GM19452 (cell line): ENCODE results near the gene SLC1A7.

Source experiments
- ATAC-seq: cut with Tn5 transposase; IDR thresholded peaks from one replicate; pipeline ENCODE4 v1.9.1; 2021; ENCODE audit not compliant: unreplicated experiment

Gene SLC1A7

DNA sequence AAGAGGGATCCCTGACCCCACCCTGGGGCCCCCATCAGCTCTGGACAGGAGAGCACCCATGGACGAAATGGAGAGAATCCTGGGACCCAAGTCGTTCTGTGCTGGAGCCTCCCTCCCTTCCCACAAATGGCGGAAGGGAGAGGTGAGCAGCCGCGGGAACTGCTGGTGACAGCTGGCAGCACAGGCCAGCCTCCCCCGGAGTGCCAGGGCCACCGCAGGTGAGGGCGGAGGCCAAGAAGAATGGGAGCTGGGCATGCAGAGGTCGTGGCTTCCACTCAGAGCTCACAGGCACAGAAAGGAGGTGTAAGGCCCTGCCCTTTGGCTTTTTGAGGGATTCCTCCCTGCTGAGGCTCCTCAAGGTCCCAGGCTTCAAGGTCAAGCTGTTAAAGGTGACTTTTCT is 24.6 kb downstream of the SLC1A7 start:
- ATAC-seq = no peak

- ATAC-seq = no peak
Measured at GRCh38 chr1:53116933-53117600, 25.4 kb downstream of the SLC1A7 start.

GRCh38 chr1:53116307-53116810 is 26.1 kb downstream of the SLC1A7 start:
- no peak for ATAC-seq

DNA sequence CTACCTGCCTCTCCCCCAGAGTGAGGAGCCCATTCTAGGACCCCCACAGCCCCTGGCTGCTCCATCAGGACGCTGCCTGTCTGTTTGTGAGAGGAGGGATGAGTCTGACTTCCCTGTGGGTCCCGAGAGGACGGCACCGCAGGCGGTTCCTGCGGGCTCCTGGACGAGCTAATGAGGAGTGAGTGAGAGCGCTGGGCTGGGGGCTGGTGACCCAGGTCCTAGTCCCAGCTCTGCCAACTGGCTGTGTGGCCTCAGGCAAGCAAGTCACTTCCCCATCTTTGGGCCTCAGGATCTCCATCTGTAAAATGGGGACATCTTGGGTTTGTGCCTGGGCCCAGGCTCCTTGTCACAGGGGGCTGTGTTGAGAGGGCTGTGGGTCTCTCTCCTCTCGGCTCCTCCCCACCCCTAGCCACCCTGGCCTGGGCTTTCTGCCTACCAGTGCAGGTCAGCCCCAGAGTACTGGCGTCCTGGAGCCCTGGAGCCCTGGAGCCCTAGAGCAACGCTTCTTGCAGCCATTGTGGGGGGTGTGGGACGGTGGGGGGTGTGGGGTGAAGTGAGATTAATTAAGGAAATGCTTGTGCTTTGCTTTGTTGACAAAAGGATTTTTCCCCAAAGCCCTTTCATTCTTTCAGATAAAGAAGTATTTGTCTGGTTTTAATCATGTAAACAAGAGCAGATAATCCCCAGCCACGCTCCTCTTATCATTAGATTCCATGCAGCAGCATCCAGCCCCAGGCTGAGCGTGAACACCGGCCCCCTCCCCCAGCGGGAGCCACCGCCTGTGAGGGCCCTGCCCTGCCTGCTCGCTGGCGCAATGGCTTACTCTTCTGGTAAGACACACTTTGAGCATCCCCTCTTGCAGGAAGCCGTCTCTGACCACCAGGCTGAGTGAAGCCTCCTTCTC is 26.8 kb downstream of the SLC1A7 start:
- no peak for ATAC-seq

- no peak for ATAC-seq
Measured at GRCh38 chr1:53114581-53115400, 27.6 kb downstream of the SLC1A7 start.

DNA sequence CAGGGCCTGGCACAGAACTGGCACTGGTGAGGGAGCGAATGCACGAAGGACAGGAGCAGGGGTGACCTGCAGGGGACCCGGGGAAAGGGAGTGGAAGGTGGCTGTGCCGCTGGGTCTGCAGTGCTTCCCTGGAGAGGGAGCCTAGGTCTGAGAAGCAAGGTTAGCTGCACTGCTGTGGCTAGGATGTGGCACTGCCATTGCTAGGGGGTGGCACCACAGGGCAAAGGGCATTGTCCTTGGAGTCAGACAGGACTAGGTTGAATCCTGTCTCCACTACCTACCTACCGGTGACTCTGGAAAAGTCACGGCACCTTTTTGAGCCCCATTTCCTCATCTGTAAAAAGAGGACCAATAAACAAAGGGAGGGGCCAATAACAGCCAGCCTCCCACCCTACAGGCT is 28.3 kb downstream of the SLC1A7 start:
- no peak for ATAC-seq

DNA sequence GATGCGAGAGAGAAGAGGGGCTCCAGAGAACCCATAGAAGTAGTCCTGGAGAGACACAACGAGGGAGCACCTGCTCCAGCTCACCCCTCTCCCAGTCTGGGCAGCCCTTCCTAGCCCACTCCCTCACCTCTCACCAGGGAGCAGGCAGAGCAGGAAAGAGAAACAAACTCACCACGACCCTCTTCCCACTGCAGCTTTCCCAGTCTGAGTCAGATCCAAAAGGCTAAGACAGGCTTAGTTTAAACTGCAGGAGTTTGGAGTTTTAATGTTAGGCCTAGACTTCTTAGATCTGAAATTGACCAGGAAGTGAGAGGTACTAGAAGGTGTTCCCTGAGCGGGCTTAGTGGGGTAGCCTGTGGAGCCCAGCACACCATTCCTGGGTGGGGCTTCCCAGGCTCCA is 29.6 kb downstream of the SLC1A7 start:
- no peak for ATAC-seq

- no peak for ATAC-seq
Measured at GRCh38 chr1:53112271-53112774, 30.1 kb downstream of the SLC1A7 start.

DNA sequence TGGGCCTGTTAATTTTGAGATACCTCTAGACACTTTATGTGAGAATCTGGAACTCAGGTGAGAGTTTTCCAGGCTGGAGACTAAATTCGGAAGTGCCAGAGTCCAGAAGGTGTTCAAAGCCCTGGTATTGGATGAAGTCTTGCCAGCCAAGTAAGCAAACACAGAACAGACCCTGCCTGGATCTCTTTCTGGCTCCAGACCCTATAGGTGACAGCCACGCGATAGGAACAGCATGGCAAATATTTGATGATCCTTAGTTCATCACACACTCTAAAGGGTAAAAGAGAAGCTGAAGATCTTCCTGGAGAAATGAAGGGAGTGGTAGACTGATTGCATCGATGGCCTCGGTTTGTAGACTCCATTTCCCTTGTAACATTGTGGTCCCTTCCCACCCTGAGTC is 30.7 kb downstream of the SLC1A7 start:
- ATAC-seq = no peak

DNA sequence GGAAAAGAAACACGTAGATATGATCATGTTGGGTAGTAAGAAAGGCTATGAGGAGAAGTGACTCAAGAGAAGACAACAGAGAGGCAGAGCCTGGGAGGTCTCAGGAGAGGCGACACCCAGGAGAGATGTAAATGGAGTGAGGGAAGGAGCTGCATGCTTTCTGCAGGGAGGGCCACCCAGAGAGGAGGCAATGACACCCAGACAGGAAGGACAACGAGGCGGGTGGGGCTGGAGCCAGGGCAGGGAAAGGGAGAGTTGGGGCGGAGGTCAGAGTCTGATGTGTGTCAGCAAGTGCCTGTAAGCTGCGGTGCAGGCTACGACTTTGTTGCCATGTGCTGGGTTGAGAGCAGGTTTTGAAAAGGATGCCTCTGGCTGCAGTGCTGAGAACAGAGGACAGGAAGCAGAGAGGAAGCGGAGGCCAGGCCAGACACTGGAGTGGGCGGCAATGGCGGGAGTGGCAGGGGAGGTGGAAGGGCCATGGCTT is 31.3 kb downstream of the SLC1A7 start:
- no peak for ATAC-seq

DNA sequence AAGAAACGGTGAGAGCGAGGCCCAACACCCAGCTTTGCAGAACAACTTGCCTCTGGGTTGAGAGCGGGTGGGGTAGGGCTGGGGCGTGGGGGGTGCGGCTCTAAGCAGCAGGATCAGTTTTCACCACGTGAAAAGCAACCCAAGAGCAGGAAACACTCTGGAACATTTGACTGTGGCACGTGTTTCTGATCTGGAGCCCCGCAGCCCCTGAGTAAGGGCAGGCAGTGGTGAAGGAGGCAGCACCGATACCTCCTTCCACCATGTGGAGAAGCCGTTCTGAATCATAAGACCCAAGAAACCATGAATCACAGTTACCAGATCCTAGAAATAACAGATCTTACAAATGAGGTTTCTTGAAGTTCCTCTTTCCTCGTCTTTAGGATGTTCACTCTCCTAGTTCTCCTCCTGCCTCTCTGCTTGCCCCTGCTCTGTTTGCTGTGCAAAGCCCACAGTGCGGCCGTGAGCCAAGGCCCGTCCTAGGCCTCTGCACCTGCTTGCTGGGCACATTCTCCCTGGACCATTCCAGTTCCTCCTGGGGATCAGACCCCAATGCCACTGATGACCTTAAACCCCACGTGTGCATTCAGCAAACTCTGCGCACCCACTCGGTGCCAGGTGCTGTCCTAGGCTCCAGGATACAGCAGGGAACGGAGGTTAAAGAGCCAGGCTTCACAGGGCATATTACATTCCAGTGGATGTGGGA is 31.9 kb downstream of the SLC1A7 start:
- no peak for ATAC-seq

GRCh38 chr1:53108646-53109580 is 33.5 kb downstream of the SLC1A7 start:
- ATAC-seq = no peak

DNA sequence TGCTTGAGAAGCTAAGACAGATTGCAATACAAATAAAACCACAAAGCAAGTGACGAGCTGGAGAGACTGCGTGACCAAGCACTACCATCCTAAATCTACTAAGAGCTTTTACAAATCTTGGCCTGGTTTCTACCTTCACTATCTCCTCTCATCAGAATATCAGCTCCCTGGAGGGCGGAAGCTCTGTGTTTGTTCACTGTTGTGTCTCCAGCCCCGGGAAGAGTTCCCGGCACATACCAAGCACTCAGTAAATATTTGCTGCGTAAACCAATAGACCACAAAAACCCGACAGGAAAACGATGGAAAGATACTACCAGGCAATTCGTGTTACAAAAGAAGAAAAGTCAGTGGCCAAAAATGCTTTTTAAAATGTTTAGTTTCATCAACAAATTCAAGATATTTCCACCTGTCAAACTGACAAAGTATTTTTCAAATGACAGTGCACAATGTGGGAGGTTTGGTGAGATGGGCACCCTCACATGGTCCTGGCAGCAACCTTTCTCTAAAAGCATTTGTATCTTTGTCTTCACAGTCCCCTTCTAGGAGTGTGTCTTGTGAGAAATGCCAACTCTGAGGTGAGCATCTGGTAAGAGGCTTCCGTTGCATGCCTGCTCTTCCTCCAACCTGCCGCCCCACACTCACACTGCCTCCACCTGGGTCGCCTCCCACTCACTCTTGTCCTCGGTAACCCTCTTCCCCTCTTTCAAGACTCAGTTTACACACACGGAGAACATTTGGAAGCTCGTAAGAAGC is 34.7 kb downstream of the SLC1A7 start:
- no peak for ATAC-seq

GRCh38 chr1:53107090-53107489 is 35.3 kb downstream of the SLC1A7 start:
- ATAC-seq = no peak

DNA sequence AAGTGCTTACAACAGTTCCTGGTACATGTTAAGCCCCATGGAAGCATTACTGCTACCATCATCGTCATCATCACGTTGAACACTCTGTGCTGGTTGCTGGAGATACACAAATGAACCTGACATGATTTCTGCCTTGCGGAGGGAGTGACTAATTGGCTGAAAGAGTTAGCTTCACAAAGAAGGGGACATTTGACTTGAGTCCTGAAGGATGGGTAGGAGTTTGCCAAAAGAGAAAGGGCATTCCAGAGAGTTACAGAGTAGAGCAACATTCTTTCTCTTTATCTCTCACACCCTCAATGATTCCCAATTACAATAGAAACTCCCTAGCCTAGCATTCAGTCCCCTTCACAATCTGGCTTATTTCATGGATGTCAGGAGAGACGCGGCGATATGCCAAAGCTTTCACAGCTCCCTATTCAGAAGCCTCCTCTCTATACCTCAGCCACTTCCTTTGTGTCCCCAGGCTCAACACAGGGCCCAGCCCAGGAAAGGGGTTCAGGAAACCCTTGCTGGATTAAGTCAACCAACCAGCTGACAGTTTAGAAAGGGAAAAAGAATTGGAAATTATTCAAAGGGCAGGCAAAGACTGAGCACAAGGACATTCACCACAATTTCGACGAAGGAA is 38.0 kb downstream of the SLC1A7 start:
- ATAC-seq = no peak

DNA sequence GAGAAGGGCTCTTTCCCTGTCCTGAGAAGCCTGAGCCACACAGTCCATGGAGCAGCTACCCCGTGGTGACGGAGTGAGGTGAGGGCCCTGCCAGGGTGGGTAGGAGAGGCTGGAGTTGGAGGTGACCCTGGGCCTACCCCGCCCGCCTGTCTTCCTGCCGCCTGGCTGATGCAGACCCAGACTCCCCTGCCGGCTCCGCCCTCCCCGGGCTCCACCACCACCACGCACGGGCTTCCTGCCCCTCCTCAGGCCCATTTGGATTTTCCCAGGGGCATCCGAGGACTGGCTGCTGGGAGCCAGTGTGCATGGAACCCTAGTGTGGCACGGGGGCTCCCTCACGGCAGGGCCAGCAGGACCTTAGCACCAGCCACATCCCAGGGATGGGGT is 47.9 kb downstream of the SLC1A7 start:
- no peak for ATAC-seq

GRCh38 chr1:53093778-53094532 is 48.5 kb downstream of the SLC1A7 start:
- ATAC-seq = no peak

DNA sequence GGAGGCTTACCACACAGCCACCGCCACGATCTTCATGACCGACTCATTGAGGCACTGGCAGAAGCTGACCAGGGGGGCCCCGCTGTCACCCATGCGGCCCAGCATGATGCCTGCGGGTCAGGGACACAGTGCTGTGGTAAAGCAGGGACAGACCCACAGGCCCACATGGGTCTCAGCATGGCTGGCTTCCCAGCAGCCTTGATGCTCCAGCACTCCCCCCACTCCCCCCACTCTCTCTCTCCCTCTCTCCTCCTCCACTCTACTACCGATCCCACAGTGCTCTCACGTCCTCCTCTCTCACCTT is 49.0 kb downstream of the SLC1A7 start:
- ATAC-seq = no peak
